Measurements from ENCODE around the gene EPHA7. TPM values are rescaled to one million over a fixed set of nuclear protein-coding genes. Genes with fewer than 3 reads are reported as not detected.

Gene EPHA7
- total RNA-seq, 1 donor from 2014 or later, result 28.9 TPM

DNA sequence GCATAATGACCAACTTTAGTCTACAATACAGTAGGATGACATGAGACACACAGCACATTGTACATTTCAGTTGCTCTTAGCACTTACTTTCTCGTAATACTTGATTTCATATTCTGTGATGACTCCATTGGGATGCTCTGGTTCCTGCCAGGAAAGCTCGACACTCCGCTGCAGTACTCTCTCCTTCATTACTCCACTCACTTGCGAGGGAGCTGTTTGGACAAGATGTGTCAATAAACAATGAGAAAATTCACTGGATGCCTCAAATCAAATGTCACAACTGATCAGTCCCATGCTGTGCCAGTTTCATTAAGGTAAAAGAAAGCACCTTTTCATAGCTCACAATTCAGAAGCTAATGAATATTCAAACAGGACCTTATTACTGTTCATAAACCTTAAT is 147.1 kb downstream of the EPHA7 start:
- no peaks in the 10 kb centered on the region for H3K27me3 Mint-ChIP-seq
- DNase-seq (ENCODE audit: low spot score, unreplicated experiment), result no peak
- H3K4me3 Mint-ChIP-seq (ENCODE audit: low read depth), result no peak overlapping the region
- no peaks in the 10 kb centered on the region for H3K36me3 Mint-ChIP-seq (ENCODE audit: insufficient read depth)
- no peak for TF ChIP-seq CTCF (IDR thresholded peaks at IDR 0.05; ENCODE audit: unreplicated experiment)
- H3K4me1 Mint-ChIP-seq (ENCODE audit: low read depth), result peaks cover 6% of the 10 kb centered on the region
- no peaks in the 10 kb centered on the region for H3K9me3 Mint-ChIP-seq (ENCODE audit: low read depth)
- no peak overlapping the region for H3K27ac Mint-ChIP-seq

GRCh38 chr6:93266116-93266817 is 153.1 kb downstream of the EPHA7 start:
- no peak for TF ChIP-seq CTCF (IDR thresholded peaks at IDR 0.05; ENCODE audit: unreplicated experiment)
- no peak for DNase-seq (ENCODE audit: low spot score, unreplicated experiment)
- H3K36me3 Mint-ChIP-seq (ENCODE audit: insufficient read depth), result no peaks in the 10 kb centered on the region
- H3K9me3 Mint-ChIP-seq (ENCODE audit: low read depth), result no peaks in the 10 kb centered on the region
- H3K4me3 Mint-ChIP-seq (ENCODE audit: low read depth), result no peak overlapping the region
- H3K4me1 Mint-ChIP-seq (ENCODE audit: low read depth), result peaks cover 10% of the 10 kb centered on the region
- no peak overlapping the region for H3K27ac Mint-ChIP-seq
- H3K27me3 Mint-ChIP-seq, result no peaks in the 10 kb centered on the region

GRCh38 chr6:93260881-93261280 is 158.5 kb downstream of the EPHA7 start:
- DNase-seq (ENCODE audit: low spot score, unreplicated experiment), result no peak
- Mint-ChIP-seq H3K9me3 (ENCODE audit: low read depth) (no peaks in the 10 kb centered on the region), H3K4me1 (ENCODE audit: low read depth) (peaks cover 2% of the 10 kb centered on the region), H3K4me3 (ENCODE audit: low read depth) (no peak overlapping the region), H3K36me3 (ENCODE audit: insufficient read depth) (peaks cover 4% of the 10 kb centered on the region), H3K27me3 (no peaks in the 10 kb centered on the region), H3K27ac (no peak overlapping the region)
- no peak for TF ChIP-seq CTCF (IDR thresholded peaks at IDR 0.05; ENCODE audit: unreplicated experiment)

DNA sequence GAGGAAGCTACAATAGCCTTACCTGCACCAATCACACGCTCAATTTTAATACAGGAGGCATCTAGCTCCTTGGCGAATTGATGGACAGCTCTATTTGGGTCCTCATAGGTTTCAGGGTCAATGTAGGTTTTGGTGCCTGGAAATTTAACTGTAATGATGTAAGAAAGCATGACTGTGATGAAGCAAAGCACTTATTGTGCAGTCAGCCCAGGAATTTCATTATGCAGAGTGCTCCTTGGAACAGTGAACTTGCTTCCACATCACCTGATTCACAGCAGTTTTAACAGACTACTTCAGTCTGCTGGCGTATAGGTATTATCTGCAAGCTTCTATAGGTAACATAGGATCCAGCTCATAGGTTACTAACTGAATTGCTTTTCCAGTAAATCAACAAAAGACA is 160.0 kb downstream of the EPHA7 start:
- no peak for TF ChIP-seq CTCF (IDR thresholded peaks at IDR 0.05; ENCODE audit: unreplicated experiment)
- Mint-ChIP-seq H3K27ac (no peak overlapping the region), H3K4me3 (ENCODE audit: low read depth) (no peak overlapping the region), H3K9me3 (ENCODE audit: low read depth) (no peaks in the 10 kb centered on the region), H3K27me3 (no peaks in the 10 kb centered on the region), H3K4me1 (ENCODE audit: low read depth) (no peaks in the 10 kb centered on the region), H3K36me3 (ENCODE audit: insufficient read depth) (peaks cover 9% of the 10 kb centered on the region)
- no peak for DNase-seq (ENCODE audit: low spot score, unreplicated experiment)

DNA sequence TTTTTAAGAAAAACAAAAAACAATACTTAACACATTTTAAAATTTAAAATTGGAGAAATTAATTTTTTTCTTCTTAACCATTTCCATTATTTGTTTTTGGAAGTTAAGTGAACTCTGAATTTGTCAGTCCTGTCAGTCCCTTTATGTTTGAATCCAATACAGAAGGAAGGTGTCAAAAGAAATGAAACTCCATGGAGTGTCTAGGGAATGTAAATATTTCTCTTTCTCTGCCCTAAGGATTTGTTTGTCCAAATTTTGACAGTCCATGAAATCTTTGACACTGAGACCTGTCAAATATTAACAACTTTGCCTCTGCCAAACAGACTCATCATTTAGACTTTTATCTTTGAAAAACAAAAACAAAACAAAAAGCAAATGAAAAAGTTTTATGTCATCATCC is 166.4 kb downstream of the EPHA7 start:
- H3K4me3 Mint-ChIP-seq (ENCODE audit: low read depth), result no peak overlapping the region
- no peak for DNase-seq (ENCODE audit: low spot score, unreplicated experiment)
- H3K27ac Mint-ChIP-seq, result no peak overlapping the region
- H3K27me3 Mint-ChIP-seq, result no peaks in the 10 kb centered on the region
- H3K4me1 Mint-ChIP-seq (ENCODE audit: low read depth), result no peaks in the 10 kb centered on the region
- TF ChIP-seq CTCF (IDR thresholded peaks at IDR 0.05; ENCODE audit: unreplicated experiment), result no peak
- no peaks in the 10 kb centered on the region for H3K9me3 Mint-ChIP-seq (ENCODE audit: low read depth)
- peaks cover 9% of the 10 kb centered on the region for H3K36me3 Mint-ChIP-seq (ENCODE audit: insufficient read depth)
